NCI-H128 (cell line): ENCODE results near the gene GRIK4.
A peak's percentile ranks its signal among the peaks of the same experiment; 100 is the strongest.
"Not testable (repeated sequence)": the region's sequence is repeated elsewhere in the genome, so short reads cannot be mapped to it uniquely, and the experiment has no call there.

ENCODE experiments used
- DNase-seq: peaks from one replicate; lab custom pipeline; 2025; ENCODE audit not compliant: unreplicated experiment; lab: John Stamatoyannopoulos, UW

Gene GRIK4, protein sequence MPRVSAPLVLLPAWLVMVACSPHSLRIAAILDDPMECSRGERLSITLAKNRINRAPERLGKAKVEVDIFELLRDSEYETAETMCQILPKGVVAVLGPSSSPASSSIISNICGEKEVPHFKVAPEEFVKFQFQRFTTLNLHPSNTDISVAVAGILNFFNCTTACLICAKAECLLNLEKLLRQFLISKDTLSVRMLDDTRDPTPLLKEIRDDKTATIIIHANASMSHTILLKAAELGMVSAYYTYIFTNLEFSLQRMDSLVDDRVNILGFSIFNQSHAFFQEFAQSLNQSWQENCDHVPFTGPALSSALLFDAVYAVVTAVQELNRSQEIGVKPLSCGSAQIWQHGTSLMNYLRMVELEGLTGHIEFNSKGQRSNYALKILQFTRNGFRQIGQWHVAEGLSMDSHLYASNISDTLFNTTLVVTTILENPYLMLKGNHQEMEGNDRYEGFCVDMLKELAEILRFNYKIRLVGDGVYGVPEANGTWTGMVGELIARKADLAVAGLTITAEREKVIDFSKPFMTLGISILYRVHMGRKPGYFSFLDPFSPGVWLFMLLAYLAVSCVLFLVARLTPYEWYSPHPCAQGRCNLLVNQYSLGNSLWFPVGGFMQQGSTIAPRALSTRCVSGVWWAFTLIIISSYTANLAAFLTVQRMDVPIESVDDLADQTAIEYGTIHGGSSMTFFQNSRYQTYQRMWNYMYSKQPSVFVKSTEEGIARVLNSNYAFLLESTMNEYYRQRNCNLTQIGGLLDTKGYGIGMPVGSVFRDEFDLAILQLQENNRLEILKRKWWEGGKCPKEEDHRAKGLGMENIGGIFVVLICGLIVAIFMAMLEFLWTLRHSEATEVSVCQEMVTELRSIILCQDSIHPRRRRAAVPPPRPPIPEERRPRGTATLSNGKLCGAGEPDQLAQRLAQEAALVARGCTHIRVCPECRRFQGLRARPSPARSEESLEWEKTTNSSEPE

DNA sequence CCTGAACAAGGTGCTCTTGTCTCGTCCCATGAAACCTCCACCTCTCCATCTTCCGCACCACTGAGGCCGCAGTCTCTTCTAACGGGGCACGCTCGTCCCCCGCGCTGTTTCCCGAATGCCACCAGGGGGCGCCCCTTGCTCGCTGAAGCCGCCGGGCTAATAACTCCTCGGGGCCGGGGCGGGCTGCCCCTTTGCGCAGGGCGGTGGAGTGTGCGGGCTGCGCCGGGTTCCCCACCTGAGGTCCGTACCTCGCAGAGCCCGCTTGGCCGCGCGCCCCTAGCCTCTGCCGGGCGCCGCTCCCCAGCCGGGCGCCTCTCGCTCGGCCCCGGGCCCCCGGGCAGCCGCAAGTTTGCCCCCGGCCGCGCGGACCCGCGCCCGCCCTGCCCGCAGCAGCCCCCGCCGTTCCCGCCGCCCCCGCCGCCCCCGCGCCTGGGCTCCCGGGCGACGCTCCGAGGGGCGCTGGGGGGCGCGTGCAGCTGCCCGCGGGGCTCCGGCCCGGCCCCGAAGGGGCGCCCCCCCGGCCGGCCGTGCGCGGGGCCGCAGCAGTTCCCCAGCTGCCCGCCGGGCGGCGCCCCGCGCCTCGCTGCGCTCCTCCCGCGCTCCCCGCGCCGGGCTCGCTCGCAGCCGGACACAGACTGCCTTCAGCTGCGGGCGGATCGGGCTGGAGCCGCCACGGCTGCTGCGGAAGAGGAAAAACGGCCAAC is at the start of gene GRIK4:
GRIK4 (plus strand) TSS at position 633 of the 704 bp plus-strand sequence. CDS start 148,571 bp downstream, outside the sequence.
- DNase-seq = peak; percentile 49

DNA sequence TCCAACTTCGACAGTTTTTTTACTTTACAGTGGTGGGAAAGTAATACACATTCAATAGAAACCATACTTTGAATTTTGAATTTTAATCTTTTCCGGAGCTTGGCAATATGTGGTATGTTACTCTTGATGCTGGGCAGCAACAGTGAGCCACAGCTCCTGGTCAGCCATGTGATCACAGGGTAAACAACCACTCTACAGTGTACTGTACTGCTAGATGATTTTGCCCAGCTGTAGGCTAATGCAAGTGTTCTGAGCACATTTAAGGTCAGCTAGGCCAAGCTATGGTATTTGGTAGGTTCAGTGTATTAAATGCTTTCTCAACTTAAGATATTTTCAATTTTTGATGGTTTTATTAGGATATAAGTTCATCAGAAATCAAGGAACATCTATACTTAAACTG is 48.7 kb upstream of the GRIK4 start:
- no peak for DNase-seq

DNA sequence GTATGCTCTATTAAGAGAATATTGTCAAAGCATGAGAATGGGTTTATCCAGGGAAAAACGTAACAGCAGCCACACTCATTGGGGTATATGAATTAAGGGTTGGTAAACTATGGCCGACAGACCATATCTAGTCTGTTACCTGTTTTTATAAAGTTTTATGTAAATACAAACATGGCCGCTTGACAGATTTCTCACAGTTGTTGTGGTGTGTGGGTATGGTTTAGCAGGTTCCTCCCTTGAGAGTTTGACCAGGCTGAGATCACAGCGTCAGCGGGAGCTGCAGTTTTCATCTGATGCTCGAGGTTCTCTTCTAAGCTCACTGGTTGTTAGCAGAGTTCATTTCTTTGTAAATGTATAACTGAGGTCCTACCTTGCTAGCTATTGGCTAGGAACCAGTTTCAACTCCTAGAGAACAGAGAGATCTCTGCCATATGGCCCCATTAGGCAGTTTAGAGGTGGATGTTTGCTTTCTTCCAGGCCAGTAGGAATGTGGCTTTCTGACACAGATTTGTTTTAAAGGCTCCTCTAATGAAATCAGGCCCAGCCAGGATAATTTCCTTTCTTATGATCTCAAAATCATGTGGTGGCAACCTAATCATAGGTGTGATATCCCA is 45.5 kb upstream of the GRIK4 start:
- no peak for DNase-seq

DNA sequence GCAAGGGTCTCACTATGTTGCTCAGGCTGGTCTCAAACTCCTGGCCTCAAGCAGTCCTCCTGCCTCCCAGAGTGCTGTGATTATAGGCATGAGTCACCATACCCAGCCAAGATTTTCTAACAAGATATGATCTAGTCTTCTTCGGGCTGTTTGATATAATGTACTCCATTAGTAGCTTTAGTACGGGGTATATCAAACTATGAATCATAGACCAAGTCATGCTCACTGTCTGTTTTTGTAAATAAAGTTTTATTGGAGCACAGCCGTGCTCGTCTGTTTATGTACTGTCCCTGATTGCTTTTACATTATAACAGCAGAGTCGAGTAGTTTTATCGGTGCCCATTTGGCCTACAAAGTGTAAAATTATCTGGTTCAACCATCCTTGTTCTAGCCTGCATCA is 43.9 kb upstream of the GRIK4 start:
- DNase-seq = no peak

DNA sequence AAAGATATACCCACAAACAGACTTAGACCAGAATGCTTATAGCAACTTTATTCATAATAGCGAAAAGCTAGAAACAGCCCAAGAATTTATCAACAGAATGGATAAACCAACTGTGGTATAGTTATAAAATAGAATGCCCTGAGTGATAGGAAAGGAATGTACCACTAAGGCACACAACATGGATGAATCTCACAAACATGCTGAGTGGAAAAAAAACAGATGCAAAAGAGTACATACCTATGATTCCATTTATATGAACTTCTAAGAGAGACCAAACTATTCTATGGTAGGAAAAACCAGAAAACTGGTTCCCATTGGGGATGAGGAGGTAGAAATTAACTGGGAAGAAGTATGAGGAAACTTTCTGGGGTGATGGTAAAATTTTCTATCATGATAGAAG is 40.4 kb upstream of the GRIK4 start:
- DNase-seq = no peak

DNA sequence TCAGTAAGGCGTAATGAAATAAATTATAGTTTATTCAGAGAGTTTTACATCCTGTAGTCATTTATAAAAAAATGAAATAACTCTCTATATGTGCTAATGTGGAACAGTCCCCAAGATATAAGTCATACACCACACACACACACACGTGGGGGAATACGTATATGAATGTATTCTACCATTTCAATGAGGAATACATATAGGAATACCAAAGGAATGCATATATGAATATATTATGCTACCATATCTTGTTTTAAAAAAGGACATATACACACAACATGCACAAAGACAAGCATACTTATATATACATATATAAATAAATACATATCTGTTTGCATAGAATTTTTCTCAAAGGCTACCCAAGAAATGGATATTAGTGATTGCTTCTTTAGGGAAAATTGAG is 39.6 kb upstream of the GRIK4 start:
- no peak for DNase-seq

DNA sequence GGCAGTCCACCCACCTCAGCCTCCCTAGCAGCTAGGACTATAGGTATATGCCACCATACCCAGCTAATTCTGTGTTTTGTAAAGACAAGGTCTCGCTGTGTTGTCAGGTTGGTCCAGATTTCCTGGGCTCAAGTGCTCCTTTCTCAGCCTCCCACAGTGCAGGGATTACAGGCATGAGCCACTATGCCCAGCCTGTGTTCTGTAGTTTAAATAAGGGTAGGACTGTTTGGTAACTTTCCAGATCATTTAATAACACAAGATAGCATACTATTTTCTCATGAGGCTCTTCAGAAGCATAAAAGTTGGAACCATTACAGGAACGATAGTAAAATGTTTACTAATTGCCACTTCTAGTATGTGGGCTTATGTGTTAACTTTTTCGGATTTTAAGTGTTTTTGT is 38.0 kb upstream of the GRIK4 start:
- no peak for DNase-seq

DNA sequence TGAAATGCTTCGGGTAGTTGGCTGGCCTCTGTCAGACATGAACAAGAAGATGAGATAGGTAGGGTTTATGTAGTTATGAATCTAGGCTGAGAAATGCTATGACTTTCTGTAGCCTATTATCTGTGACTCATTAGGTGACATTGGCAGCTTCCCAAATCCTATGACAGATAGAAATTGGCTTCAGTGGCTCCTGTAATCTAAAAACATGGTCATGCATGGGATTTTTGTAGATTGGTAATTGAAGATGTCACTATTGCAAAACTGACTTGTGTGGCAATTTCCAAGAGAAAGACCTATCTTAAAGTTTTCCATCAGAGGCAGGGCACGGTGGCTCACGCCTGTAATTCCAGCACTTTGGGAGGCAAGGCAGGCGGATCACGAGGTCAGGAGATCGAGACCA is 29.4 kb upstream of the GRIK4 start:
- no peak for DNase-seq

DNA sequence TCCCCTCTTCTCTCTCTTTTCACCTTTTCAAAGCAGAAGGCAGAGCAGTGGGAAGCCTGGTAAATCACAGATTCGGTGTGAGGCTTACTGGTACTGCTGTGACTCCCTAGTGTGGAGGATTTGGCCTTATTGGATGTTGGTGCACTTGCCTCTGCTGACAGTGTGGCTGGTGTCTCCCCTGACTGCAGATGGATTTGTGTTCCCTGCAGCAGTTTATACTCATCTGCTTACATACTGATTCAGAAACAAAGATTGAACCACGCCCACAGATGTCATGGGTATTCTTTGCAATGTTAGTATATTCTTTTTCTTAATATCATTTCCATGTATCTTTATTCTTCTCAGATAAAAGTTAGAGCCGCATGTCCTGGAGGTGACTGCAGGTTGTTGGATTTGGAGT is 26.8 kb upstream of the GRIK4 start:
- DNase-seq = no peak

DNA sequence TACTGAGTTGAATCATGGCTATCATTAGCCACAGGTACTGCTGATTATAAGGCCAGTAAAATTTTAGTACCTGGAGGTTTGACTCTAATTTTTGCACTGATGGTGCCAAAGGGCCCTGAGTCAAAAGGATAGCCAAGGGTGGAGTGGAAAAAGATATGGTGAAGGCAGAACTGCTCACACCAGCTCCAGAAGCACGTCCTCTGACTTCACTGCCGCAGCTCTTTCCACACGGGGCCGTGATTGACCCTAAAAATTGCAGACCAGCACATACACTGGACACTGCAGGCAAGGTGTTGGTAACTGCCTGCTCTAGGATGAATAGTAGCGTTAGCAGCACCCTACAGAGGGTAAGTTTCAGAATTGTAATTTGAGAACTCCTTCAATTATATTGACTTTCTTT is 25.4 kb upstream of the GRIK4 start:
- no peak for DNase-seq

DNA sequence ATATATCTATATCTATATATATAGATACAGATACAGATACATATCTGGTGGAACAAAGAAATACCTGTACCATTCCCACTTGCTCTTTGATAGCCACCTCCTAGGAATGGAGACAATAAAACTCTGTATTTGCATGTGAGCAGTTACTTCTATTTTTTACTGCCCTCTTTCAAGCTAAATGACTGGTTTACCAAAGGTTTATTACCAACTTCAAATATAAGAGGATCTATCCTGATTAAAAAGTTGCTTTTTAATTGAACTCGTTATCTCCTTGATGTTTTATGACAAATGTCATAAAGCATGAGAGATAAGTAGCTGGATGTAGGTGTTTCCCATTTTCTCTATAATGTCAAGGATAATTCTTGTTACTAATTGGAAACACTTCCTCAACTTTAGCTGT is 21.7 kb upstream of the GRIK4 start:
- DNase-seq = no peak

DNA sequence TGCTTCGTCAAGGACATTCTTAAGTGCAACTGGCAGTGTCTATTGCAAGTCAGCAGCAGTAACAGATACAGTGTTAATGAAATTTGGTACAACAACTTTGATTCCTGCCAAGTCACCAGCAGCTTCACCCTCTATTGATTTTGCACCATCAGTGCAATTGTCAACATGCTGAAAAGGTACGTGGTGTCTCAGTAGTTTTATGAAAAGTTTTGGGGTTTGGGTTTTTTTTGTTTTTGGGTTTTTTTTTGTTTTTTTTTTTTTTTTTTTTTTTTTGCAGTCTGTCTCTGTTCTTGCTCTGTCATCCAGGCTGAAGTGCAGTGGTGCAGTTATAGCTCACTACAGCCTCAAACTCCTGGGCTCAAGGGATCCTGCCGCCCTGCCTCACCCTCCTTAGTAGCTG is 19.1 kb upstream of the GRIK4 start:
- no peak for DNase-seq

DNA sequence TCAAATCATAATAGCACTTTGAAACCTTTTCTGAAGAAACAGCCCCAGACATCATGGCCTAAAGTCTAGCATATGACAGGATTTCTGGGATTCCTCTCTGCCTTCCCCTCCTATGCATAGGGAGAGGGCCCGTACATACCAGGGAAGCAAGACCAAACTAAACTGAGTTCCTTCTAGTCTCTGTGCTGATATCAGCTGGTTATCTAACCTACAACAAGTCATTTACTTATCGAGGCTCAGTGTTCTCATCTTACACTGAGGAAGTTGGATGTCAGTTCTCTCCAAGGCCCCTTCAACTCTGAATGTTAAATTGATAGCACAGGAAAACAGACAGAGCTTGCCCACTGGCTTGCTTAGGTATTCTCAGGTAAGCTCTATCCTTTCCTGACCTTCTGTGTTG is 17.0 kb upstream of the GRIK4 start:
- no peak for DNase-seq

DNA sequence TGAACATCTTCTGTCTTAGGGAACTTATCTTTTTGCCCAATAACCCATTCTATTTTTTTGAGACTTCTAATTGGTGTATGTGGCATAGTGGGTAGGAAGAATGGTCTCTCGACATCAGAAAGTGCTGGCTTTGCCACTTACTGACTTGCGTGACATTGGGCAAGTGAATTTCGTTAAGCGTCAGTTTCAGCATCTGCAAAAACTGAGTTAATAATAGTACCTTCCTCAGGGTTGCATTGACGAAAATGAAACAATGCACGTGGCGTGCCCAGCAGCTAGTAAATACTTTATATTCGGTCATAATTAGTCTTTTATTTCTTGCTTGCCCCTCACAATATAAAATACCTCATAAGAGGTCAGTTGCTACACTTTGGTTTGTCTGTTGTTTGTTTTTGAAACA is 12.5 kb upstream of the GRIK4 start:
- DNase-seq = no peak

DNA sequence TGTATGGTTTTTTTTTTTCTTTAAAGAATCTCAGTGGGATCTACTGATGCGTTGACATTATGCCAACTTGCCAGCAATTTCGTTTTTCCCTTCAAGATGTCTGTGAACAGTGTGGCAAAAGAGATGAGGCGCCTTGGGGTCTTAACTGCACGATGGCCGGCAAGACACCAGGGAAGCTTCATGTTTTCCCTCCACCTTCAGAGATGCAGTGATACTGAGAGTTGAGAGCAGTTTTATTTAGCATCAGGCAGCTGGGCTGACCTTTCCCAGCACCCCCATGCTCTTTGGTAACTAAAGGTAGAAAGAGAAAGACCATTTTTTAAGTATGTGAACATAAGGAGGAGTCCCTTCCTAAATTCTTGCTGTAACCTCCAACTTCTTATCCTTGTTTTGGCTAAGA is 11.7 kb upstream of the GRIK4 start:
- DNase-seq = no peak

DNA sequence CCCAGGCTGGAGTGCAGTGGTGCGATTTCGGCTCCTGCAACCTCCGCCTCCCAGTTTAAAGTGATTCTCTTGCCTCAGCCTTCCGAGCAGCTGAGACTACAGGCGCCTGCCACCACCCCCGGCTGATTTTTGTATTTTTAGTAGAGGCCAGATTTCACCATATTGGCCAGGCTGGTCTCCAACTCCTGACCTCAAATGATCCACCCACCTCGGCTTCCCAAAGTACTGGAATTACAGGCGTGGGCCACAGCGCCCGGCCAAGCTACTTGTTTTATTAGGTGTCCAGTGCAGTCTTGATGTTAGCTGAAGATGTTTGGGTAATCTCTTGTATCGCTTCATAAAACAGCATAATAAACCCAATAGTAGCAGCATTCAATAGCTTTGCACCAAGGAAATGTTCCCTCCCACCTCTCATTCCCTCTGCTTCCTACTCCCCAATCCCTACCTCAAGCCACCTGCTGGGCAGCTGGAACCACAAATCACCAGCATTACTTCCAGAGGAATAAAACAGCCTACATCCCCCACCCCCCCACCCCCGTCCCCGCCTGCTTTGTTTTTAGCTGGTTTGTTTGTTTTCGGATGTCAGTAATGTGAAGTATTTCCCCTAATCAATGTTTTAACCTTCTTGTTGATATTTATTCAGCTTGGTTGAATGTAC is 11.0 kb upstream of the GRIK4 start:
- no peak for DNase-seq

DNA sequence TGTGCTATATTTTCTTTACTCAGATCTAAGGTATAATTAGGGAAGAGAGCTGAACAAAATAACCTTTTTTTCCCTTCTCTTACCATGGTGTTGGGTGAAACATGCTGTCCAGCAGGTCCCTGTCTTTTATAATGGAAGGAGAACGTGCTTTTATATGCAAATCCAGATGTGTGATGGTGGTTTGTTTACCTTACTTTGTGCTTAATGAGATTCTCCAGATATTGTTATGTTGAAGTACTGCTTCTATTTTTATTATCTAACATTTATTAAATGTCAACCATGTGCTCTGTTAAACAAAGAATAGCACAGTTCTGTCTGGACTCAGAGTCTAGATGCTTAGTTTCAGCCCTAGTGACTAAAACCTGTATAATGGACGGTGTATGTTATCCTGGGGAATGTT is 10.1 kb upstream of the GRIK4 start:
- DNase-seq = no peak

DNA sequence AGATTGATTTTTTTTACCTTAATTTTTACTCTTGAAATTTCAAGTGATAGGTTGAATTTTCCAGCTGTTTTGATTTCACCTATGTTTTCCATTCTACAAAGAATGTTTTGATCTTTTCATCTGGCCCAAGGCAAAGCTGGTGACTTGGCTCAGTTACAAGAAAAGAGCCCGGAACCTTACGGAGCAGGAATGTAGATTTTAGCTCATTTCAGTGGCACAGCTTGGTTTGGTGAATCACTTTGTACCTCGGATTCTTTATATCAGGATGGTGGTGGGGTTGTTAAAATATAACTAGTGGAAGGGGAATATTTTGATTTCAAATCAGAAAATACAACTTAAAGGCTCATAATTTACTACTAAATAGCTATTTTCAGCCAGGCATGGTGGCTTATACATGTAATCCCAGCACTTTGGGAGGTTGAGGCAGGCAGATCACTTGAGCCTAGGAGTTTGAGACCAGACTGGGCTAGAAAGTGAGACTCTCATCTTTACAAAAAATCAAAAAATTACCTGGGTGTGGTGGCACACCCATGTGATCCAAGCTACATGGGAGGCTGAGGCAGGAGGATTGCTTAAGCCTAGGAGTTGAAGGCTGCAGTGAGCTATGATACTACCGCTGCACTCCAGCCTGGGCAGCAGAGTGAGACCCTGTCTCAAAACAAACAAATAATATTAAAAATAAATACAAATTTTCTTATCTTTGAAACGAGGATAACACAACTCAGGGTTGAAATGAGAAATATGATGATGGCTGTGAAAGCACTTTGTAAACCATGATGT is 9.4 kb upstream of the GRIK4 start:
- no peak for DNase-seq

DNA sequence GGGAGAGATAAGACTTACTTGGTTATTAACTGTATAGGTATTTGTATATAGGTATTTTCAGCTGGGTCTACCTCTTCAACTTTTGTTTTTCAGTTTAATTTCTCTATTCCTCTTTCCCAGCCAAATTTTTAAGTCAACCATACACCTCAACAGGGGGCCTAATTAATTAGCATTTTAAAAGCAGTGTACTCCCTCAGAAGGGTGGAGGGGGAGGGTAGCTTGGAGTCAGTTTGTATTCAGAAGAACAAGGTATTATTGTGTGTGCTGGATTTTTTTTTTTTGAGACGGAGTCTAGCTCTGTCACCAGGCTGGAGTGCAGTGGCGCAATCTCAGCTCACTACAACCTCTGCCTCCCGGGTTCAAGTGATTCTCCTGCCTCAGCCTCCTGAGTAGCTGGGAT is 8.0 kb upstream of the GRIK4 start:
- DNase-seq = not testable (repeated sequence)
